Islet of Langerhans (tissue), 1 donor: Measurements from ENCODE around the gene TSC2.
"Not testable (repeated sequence)": the region's sequence is repeated elsewhere in the genome, so short reads cannot be mapped to it uniquely, and the experiment has no call there.

Experiments
- FAIRE-seq: peaks from one replicate; lab custom pipeline; 2011; peaks lifted over from hg19 to GRCh38; lab: Jason Lieb, UNC

Gene TSC2

DNA sequence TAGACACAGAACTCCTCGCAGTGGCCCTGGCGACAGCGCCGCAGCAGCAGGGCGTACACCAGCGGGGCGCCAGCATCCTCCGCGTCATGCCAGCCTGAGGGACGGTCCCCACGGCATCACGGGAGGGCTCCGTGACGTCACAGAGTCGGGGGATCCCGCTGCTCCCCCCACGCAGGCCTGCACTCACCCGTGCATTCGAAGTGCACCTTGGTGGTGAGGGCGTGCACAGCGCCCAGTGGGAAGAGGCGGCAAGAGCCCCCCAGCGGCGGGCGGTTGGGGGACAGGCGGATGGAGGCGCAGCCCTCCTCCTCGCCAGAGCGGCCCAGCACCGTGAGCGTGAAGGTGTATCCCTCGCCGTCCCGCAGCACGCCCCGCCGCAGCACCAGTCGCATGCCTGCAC lies 58.4 kb downstream of the TSC2 start:
- FAIRE-seq, result not testable (repeated sequence)

DNA sequence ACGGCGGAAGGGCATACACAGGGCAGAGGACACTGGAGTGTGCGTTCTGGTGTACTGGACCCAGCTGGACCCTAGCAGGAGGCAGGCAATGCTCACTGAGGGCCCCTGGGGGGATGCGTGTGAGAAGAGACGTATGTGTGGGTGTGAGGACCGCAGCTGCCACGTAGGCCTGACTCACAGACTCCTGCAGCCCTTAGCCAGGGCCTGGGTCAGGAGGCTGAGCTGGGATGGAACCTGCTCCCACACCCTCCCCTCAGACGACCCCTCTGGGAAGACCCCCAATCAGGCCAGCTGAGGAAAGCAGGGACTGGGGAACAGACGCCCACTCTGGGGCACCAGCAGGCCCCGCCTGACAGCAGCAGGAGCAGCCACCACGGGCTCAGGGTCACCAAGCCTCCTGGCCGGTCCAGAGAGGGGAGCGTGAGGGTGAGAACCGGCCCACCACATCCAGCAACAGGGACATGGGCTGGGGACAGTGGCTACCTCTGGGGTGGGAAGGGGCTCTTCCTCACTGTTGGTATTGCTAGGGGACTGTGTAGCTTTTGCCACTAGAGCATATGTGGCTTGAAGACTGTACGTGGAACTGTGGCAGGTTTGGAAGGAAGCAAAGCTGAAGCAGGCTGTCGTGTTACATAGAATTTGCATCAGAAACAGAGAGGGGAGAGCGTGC lies 59.5 kb downstream of the TSC2 start:
- FAIRE-seq, result not testable (repeated sequence)

DNA sequence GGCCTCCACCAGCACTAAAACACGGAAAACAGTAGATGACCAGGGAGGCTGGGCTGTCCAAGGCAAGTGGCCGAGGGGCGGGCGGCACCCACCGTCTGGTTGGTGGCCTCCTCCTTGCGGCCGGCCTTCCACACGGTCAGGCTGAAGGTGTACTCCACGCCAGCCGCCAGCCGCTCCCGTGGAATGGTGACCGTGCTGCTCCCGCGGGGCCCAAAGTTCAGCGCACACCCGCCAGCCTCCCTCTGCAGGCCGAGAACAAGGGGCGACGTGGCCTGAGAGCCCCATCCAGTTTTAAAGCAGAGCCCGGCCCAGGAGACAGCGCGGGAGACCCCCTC lies 60.0 kb downstream of the TSC2 start:
- not testable (repeated sequence) for FAIRE-seq

GRCh38 chr16:2108446-2109270 lies 60.9 kb downstream of the TSC2 start:
- FAIRE-seq, result not testable (repeated sequence)

- not testable (repeated sequence) for FAIRE-seq
Measured at GRCh38 chr16:2109271-2109580, 61.4 kb downstream of the TSC2 start.

- FAIRE-seq, result not testable (repeated sequence)
Measured at GRCh38 chr16:2109872-2110271, 62.1 kb downstream of the TSC2 start.

GRCh38 chr16:2110332-2111008 lies 62.7 kb downstream of the TSC2 start:
- not testable (repeated sequence) for FAIRE-seq

DNA sequence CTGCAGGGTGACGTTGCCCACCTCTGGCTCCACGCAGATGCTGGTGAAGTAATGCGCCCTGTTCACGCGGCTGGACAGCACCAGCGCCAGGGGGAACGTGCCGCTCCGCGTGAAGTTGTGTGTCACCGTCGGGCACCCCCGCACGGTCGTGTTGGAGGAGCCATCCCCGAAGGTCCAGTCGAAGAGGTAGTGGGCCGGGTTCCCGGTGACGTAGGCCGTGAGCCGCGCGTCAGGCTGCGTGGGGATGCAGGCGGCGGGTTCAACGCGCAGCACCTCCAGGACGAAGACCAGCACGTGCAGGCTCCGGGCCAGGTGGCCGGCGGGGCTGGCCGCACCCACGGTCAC lies 63.2 kb downstream of the TSC2 start:
- not testable (repeated sequence) for FAIRE-seq

DNA sequence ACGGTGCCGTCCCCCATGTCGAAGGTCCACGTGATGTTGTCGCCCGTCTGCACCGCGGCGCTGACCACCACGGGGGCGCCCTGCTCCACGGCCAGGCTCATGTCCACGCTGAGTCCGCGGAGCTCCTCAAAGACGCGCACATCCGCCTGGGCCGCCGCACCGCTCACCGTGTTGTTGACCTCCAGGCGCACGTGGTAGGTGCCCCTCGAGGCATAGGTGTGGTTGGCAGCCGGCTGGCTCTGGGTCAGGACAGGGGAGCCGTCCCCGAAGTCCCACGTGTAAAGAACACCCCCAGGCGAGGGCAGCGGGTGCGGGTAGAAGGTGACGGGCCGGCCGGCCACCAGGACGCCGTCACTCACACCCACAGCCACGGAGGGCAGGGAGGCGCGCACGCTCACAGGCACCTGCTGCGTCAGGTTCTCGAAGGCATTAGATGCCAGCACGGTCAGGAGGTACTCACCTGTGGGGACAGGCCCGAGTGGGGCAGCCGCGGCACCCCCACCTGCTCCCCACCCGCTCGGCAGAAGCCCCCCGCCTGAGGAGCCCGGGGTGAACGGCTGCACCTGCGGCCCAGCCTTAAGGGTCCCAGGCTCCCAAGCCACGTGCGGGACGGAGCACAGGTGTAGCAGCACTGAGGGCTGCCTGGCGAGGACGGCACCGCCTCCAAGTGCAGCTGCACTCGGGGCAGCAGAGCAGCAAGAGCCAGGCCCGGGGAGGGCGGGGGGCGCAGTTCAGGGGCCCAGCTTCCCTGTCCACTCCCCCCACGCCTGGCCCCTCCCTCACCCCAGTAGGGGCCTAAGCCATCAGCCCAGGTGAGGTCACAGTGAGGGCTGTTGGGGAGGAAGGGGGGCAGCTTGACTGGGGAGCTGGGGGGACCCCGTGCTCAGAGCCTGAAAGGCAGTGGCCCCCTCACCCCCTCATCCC lies 63.9 kb downstream of the TSC2 start:
- FAIRE-seq, result not testable (repeated sequence)

- FAIRE-seq, result not testable (repeated sequence)
Measured at GRCh38 chr16:2112539-2113106, 64.8 kb downstream of the TSC2 start.

- FAIRE-seq, result not testable (repeated sequence)
Measured at GRCh38 chr16:2114225-2114624, 66.4 kb downstream of the TSC2 start.

- not testable (repeated sequence) for FAIRE-seq
Measured at GRCh38 chr16:2114885-2115590, 67.3 kb downstream of the TSC2 start.

DNA sequence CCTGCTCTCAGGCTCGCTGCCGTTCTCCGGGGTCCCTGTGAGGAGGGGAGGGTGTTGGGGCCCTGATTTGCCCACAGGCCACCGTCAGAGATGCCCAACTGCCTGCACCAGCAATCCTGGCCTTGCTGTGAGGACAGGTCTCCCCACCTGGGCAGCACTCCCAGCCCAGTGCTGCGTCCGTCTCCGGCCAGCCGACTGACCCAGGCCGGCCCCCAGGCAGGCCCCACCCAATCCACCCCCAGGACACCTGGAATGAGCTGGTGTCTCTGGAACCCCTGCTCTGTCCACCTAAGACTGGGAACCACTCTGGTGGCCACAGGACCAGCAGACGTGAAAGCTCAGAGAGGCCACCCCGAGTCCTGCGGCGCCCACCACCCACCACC lies 67.8 kb downstream of the TSC2 start:
- no peak for FAIRE-seq

DNA sequence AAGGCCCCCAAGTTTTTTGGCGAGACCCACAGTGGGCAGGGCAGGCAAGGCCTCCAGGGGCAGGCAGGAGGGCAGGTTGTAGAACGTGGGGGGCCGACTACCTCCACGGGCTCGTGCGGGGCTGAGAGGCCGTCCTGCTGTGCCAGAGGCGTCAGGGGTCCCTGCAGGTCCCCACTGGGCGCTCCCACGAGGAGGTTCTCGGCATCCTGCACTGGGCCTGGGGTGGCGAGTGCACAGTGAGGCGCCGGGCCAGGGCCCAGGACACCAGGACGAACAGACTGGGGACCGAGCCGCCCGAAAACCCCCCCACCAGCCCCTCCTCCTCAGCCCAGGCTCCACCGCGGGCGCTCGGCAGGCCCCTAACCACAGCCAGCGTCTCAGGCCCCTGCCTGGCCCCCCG lies 68.6 kb downstream of the TSC2 start:
- FAIRE-seq, result not testable (repeated sequence)

GRCh38 chr16:2117341-2117740 lies 69.6 kb downstream of the TSC2 start:
- FAIRE-seq, result not testable (repeated sequence)

DNA sequence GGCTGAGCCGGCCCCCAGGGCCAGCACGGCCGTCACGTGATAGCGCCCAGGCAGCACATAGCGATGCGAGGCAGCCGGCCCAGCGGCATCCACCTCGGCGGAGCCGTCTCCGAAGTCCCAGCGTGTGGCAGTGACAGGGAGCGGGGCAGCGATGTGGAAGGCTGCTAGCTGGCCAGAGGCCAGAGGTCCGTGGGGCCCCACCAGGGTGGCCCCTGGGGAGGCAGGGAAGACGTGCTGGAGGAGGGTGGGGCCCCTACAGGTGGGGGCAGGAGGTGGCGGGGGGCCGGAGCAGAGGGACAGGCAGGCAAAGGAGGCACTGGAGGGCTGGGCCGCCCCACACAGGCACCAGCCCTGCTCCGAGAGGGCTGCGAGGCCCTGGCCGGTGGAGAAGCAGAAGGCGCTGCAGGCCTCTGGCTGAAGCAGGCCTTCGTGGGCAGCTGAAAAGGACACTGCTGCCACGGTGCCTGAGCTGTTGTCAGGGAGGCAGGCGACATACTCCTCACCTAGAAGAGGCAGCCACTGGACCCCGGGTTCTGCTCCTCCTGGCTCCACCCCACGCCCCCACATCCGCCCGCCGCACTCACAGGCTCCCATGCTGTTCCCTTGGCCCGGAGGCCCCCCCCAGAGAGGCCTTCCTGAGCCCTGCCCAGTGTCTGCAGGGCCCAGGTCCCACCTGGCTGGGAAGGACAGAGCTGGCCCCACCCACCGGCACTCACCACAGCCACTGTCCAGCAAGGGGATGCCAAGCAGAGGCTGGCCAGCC lies 70.4 kb downstream of the TSC2 start:
- not testable (repeated sequence) for FAIRE-seq

DNA sequence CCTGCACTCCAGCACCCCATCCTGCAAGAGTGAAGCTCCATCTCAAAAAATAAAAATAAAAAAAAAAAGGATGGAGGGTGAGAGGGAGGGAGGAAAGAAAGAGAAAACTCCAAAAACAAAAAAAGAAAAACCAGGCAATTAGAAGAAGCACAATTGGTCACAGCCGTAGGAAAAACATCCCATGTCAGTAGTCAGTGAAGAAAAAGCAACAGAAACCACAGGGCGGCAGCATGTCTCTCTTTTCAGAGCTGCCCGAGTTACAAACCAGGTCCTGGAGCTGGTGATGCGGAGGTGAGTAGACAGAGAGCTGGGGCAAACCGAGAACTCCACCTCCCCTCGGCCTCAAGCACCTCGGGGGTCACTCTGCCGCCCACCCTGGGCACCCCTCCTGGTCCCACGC lies 73.5 kb downstream of the TSC2 start:
- not testable (repeated sequence) for FAIRE-seq

GRCh38 chr16:2121853-2122252 lies 74.1 kb downstream of the TSC2 start:
- no peak for FAIRE-seq

GRCh38 chr16:2122429-2122828 lies 74.6 kb downstream of the TSC2 start:
- no peak for FAIRE-seq

DNA sequence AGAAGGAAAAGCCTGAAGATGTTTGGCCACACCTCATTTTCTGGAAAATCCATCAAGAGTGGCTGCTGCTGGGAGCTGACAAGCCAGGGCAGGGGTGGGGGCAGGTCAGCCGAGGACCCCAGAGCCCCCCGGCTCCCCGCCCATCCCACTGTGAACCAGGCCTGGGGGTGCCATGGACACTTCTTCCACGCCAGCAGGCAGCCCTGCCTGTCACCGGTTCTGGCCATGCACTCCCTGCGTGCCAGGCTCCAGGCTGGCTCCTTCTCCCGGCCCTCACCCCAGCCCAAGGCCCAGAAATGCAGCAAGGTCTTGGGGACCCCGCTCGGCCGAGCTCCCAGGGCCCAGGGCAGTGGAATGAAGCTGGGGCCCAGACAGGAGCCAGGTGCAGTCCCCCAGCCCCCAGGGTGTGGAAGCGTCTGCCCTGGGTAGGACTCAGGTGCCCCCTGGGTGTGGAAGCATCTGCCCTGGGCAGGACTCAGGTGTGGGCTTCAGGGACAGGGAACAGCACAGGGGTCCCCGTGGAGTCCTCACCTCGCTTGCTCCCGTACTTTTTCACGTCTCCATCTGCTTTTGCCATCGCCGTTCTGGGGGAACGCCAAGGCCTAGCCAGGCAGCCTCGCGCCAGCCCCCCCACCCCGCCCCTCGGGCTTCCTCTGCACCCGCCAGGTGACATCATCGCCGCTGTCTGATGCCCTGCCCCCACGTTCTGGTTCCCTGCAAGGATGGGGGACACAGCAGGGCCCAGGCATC lies 75.3 kb downstream of the TSC2 start:
- FAIRE-seq, result not testable (repeated sequence)
